Activated CD4-positive, alpha-beta T cell treated with anti-CD3 and anti-CD28 coated beads, Interleukin-2, amount 50 U/mL, for 1 hour (primary cell): ENCODE results near the gene SNX14.
"Not testable (repeated sequence)": the region's sequence is repeated elsewhere in the genome, so short reads cannot be mapped to it uniquely, and the experiment has no call there.

ENCODE experiments used
- DNase-seq: peaks from one replicate; pipeline ENCODE4 v3.0.0-alpha.2; 2020

Gene SNX14

GRCh38 chr6:85593438-85594196, at the start of gene SNX14:
SNX14 (minus strand) TSS chr6:85593858; CDS start chr6:85593718, 140 bp downstream.
- peak; percentile 69 for DNase-seq

GRCh38 chr6:85642774-85643536, 49.3 kb upstream of the SNX14 start, which contains the start of gene SYNCRIP:
SYNCRIP (minus strand) TSS chr6:85642886; CDS start chr6:85641439, 1,447 bp downstream.
- peak; percentile 96 for DNase-seq

GRCh38 chr6:85641897-85642773, 48.5 kb upstream of the SNX14 start:
- peak; percentile 47 for DNase-seq

- DNase-seq, result no peak
These were observed 47.9 kb upstream of the SNX14 start for GRCh38 chr6:85641522-85641896.

- no peak for DNase-seq
These were observed 47.2 kb upstream of the SNX14 start for GRCh38 chr6:85640821-85641220.

- DNase-seq, result no peak
These were observed 43.9 kb upstream of the SNX14 start for GRCh38 chr6:85637579-85637978.

GRCh38 chr6:85632164-85632942, 38.7 kb upstream of the SNX14 start:
- no peak for DNase-seq

- DNase-seq, result not testable (repeated sequence)
These were observed 37.5 kb upstream of the SNX14 start for GRCh38 chr6:85631117-85631516.

GRCh38 chr6:85628353-85628752, 34.7 kb upstream of the SNX14 start:
- DNase-seq, result no peak

- no peak for DNase-seq
These were observed 26.6 kb upstream of the SNX14 start for GRCh38 chr6:85620308-85620707.

- no peak for DNase-seq
These were observed 21.1 kb upstream of the SNX14 start for GRCh38 chr6:85614780-85615179.

GRCh38 chr6:85612690-85613474, 19.2 kb upstream of the SNX14 start:
- DNase-seq, result no peak

- no peak for DNase-seq
These were observed 16.7 kb upstream of the SNX14 start for GRCh38 chr6:85610182-85610895.

GRCh38 chr6:85602100-85602499, 8.4 kb upstream of the SNX14 start:
- DNase-seq, result no peak

GRCh38 chr6:85600713-85601313, 7.2 kb upstream of the SNX14 start:
- DNase-seq, result no peak

- DNase-seq, result peak; percentile 30
These were observed 706 bp upstream of the SNX14 start for GRCh38 chr6:85594197-85594930.

- DNase-seq, result no peak
These were observed 1.6 kb downstream of the SNX14 start for GRCh38 chr6:85592033-85592432.

GRCh38 chr6:85591207-85591606, 2.5 kb downstream of the SNX14 start:
- DNase-seq, result no peak

GRCh38 chr6:85585741-85586140, 7.9 kb downstream of the SNX14 start:
- DNase-seq, result no peak

- not testable (repeated sequence) for DNase-seq
These were observed 10.8 kb downstream of the SNX14 start for GRCh38 chr6:85582832-85583231.
